HepG2 (cell line): ENCODE results near the gene AGBL1. TPM values are rescaled to one million over a fixed set of nuclear protein-coding genes. Genes with fewer than 3 reads are reported as not detected.

ENCODE experiments used
- ATAC-seq: fragments of 200-7000 bp; cut with Tn5 transposase; 3 replicates; pipeline ENCODE4 v1.9.1; 2020; ENCODE audit warnings: mild to moderate bottlenecking, moderate library complexity
- BruUV-seq: library from RNA; stranded (reverse); fragments of 400-500 nt; replicated peaks from 2 replicates; lab custom pipeline; 2021; lab: Mats Ljungman, UMichigan
- CTCF ChIA-PET: fragments of 300-600 bp; formaldehyde crosslinking; extraction: SDS; loops from one replicate; lab custom pipeline; 2021; ENCODE audit warnings: low total read pairs, inconsistent platforms, low intra/inter-chr PET ratio; lab: Yijun Ruan, JAX
- POLR2A ChIA-PET: fragments of 350-600 bp; sonication (Branson Sonifier 250); formaldehyde crosslinking; loops from one replicate; lab custom pipeline; 2020; ENCODE audit warnings: antibody characterized with exemption, inconsistent platforms; lab: Yijun Ruan, JAX
- DNase-seq: peaks from one replicate; pipeline ENCODE4 v3.0.0-alpha.2; 2015; ENCODE audit warnings: low spot score
- FAIRE-seq: peaks from 3 replicates; lab custom pipeline; 2011; peaks lifted over from hg19 to GRCh38; lab: Jason Lieb, UNC
- H2AFZ ChIP-seq: one replicate; pipeline ENCODE4 v1.6.1; 2011; ENCODE audit warnings: low read length, inconsistent platforms
- H3K27ac ChIP-seq: fragments of 300-600 bp; 3 replicates; pipeline ENCODE4 v1.8.0; 2011; ENCODE audit warnings: mixed run types, mild to moderate bottlenecking, mixed read lengths, low read length, inconsistent platforms; ENCODE audit not compliant: insufficient read depth; ENCODE audit errors: extremely low read length
- H3K27me3 ChIP-seq, 2 experiments: fragments of 200-600 bp in 1 of 2; 2 replicates in 1 of 2; 3 replicates in 1 of 2; pipeline versions ENCODE4 v1.6.0 to v1.8.0; 2011; ENCODE audit warnings: low read length in 2 of 2, mild to moderate bottlenecking in 2 of 2, moderate library complexity in 2 of 2, inconsistent platforms in 1 of 2; ENCODE audit not compliant: insufficient read depth in 2 of 2, control insufficient read depth in 1 of 2
- H3K36me3 ChIP-seq, 2 experiments: fragments of 200-600 bp in 1 of 2; replicated peaks in 1 of 2; 2 replicates in 1 of 2; 3 replicates in 1 of 2; pipeline versions ENCODE4 v1.5.1 to v1.8.0; 2011; ENCODE audit warnings: low read length in 2 of 2, inconsistent platforms in 1 of 2; ENCODE audit not compliant: insufficient read depth in 2 of 2, control insufficient read depth in 1 of 2
- H3K4me1 ChIP-seq: 2 replicates; pipeline ENCODE4 v1.5.1; 2012; ENCODE audit warnings: low read length, inconsistent platforms; ENCODE audit not compliant: insufficient read depth
- H3K4me2 ChIP-seq: 2 replicates; pipeline ENCODE4 v1.6.0; 2011; ENCODE audit warnings: low read depth, low read length, inconsistent platforms
- H3K4me3 ChIP-seq, 3 experiments: fragments of 200-600 bp in 1 of 3; sonication (generic), shearing (Covaris generic) in 1 of 3; replicated peaks in 1 of 3; 2 replicates each; pipeline ENCODE4 v1.5.1; 2011 to 2016; ENCODE audit warnings: low read length in 3 of 3, inconsistent platforms in 2 of 3, low read depth in 2 of 3, mild to moderate bottlenecking in 2 of 3, control low read depth in 1 of 3, mixed read lengths in 1 of 3; ENCODE audit not compliant: insufficient read depth in 1 of 3
- H3K79me2 ChIP-seq: one replicate; pipeline ENCODE4 v1.6.1; 2011; ENCODE audit warnings: low read length, inconsistent platforms; ENCODE audit not compliant: insufficient read depth
- H3K9ac ChIP-seq: 2 replicates; pipeline ENCODE4 v1.6.0; 2011; ENCODE audit warnings: mild to moderate bottlenecking, low read depth, low read length, inconsistent platforms; ENCODE audit not compliant: insufficient read depth
- H3K9me3 ChIP-seq: 2 replicates; pipeline ENCODE4 v1.5.1; 2012; ENCODE audit warnings: mild to moderate bottlenecking, low read length
- H4K20me1 ChIP-seq: 2 replicates; pipeline ENCODE4 v1.6.0; 2011; ENCODE audit warnings: inconsistent platforms, mild to moderate bottlenecking, low read length, moderate library complexity; ENCODE audit not compliant: insufficient read depth
- CREM ChIP-seq, 2 experiments: sonication (generic) in 1 of 2; formaldehyde crosslinking in 1 of 2; IDR thresholded peaks; 2 replicates each; pipeline versions ENCODE4 v1.4.0 to v1.6.1; 2016 to 2020; ENCODE audit warnings: antibody characterized with exemption in 1 of 2, mild to moderate bottlenecking in 1 of 2, missing genetic modification reagents in 1 of 2
- ELK4 ChIP-seq: sonication (generic); formaldehyde crosslinking; IDR thresholded peaks from 2 replicates; pipeline ENCODE4 v1.9.0; 2021; ENCODE audit warnings: missing genetic modification reagents, borderline replicate concordance
- ETS1 ChIP-seq: sonication (generic); formaldehyde crosslinking; IDR thresholded peaks from 2 replicates; pipeline ENCODE4 v1.4.0; 2020; ENCODE audit warnings: missing genetic modification reagents
- FLYWCH1 ChIP-seq: sonication (generic); formaldehyde crosslinking; IDR thresholded peaks from 2 replicates; pipeline ENCODE4 v1.8.1; 2023; ENCODE audit warnings: mild to moderate bottlenecking, missing genetic modification reagents
- MTA1 ChIP-seq: sonication (generic); formaldehyde crosslinking; IDR thresholded peaks from 2 replicates; pipeline ENCODE4 v1.4.0; 2020; ENCODE audit warnings: missing genetic modification reagents, mild to moderate bottlenecking, borderline replicate concordance
- NR1H2 ChIP-seq: sonication (generic); formaldehyde crosslinking; IDR thresholded peaks from 2 replicates; pipeline ENCODE4 v1.8.1; 2022; ENCODE audit warnings: low read depth, missing genetic modification reagents, borderline replicate concordance
- NR2F2 ChIP-seq: IDR thresholded peaks from 2 replicates; pipeline ENCODE4 v1.6.1; 2012; ENCODE audit warnings: low read depth, inconsistent platforms, borderline replicate concordance
- RBFOX2 ChIP-seq: fragments of 200-400 bp; formaldehyde crosslinking; IDR thresholded peaks from 2 replicates; pipeline ENCODE4 v1.6.1; 2017; ENCODE audit warnings: low read depth, mild to moderate bottlenecking, low read length
- REPIN1 ChIP-seq: sonication (generic); formaldehyde crosslinking; IDR thresholded peaks from 2 replicates; pipeline ENCODE4 v1.8.0; 2022; ENCODE audit warnings: missing genetic modification reagents, low read depth, mild to moderate bottlenecking, borderline replicate concordance
- SMC3 ChIP-seq: IDR thresholded peaks from 2 replicates; pipeline ENCODE4 v1.6.1; 2011; ENCODE audit warnings: low read length, improper control_type of control experiment
- SP5 ChIP-seq: IDR thresholded peaks from 2 replicates; pipeline ENCODE4 v1.6.1; 2016; ENCODE audit warnings: low read depth, borderline replicate concordance
- SRSF9 ChIP-seq: fragments of 200-400 bp; formaldehyde crosslinking; IDR thresholded peaks from 2 replicates; pipeline ENCODE4 v1.6.1; 2018; ENCODE audit warnings: borderline replicate concordance, mild to moderate bottlenecking, low read depth, low read length; ENCODE audit not compliant: insufficient read depth, poor library complexity, severe bottlenecking
- TBP ChIP-seq: sonication (generic); formaldehyde crosslinking; IDR thresholded peaks from 2 replicates; pipeline ENCODE4 v1.5.0; 2020; ENCODE audit warnings: missing genetic modification reagents
- TFE3 ChIP-seq: IDR thresholded peaks from 2 replicates; pipeline ENCODE4 v1.6.1; 2016
- ZFYVE20 ChIP-seq: sonication (generic); formaldehyde crosslinking; IDR thresholded peaks from 2 replicates; pipeline ENCODE4 v1.8.0; 2023; ENCODE audit warnings: low read depth, mild to moderate bottlenecking, moderate library complexity, missing genetic modification reagents, borderline replicate concordance
- ZMAT5 ChIP-seq: sonication (generic); formaldehyde crosslinking; IDR thresholded peaks from 2 replicates; pipeline ENCODE4 v1.5.0; 2020; ENCODE audit warnings: mild to moderate bottlenecking, low read depth, missing genetic modification reagents, borderline replicate concordance
- WGBS: methylation state at CpG from one replicate; pipeline ENCODE4 v1.1.6; 2017; ENCODE audit warnings: low lambda C conversion rate; 5-methylcytosine and 5-hydroxymethylcytosine counted together
- in situ Hi-C: cut with HindIII; loops from 2 replicates; pipeline ENCODE4 v1.10.0; 2017; ENCODE audit warnings: low pct_unique_long_range_greater_than_20kb; ENCODE audit not compliant: extremely low pct_ligation_motif_present
- intact Hi-C: fragments of 100-400 bp; cut with micrococcal nuclease; formaldehyde crosslinking; loops from one replicate; pipeline ENCODE4 v1.10.0; 2022; ENCODE audit not compliant: unreplicated experiment
- polyA plus RNA-seq, 8 experiments: library from polyadenylated mRNA; depleted of rRNA in 3 of 8; stranded (reverse) in 7 of 8; unstranded in 1 of 8; fragments of >200 nt; fragmentation: Illumina TruSeq in 4 of 8; extraction: Trizol in 4 of 8; gene quantifications; 2 replicates each; pipeline versions ENCODE4 v1.2.1 to v1.2.3, GENCODE V29; 2011 to 2016; ENCODE audit warnings: low read depth in 4 of 8, missing spikeins in 1 of 8, mixed read lengths in 1 of 8; ENCODE audit not compliant: insufficient read depth in 1 of 8
- total RNA-seq, 5 experiments: library from RNA; depleted of rRNA; stranded (reverse); fragments of >200 nt; fragmentation: Illumina TruSeq; extraction: Trizol; gene quantifications; 2 replicates each; pipeline ENCODE4 v1.2.3, GENCODE V29; 2016; ENCODE audit warnings: low read depth in 1 of 5
- TF ChIP-seq, protein P1 (sequence below): sonication (generic); formaldehyde crosslinking; IDR thresholded peaks from 2 replicates; pipeline ENCODE4 v1.8.1; 2023; ENCODE audit warnings: mild to moderate bottlenecking, missing genetic modification reagents

The AGBL1 gene
- total and polyA plus RNA-seq, 2 of the 13 experiments (the other 11 are each of a cell fraction or from before 2014, with no cell fraction given), result 0.01 TPM; not detected in 1

DNA sequence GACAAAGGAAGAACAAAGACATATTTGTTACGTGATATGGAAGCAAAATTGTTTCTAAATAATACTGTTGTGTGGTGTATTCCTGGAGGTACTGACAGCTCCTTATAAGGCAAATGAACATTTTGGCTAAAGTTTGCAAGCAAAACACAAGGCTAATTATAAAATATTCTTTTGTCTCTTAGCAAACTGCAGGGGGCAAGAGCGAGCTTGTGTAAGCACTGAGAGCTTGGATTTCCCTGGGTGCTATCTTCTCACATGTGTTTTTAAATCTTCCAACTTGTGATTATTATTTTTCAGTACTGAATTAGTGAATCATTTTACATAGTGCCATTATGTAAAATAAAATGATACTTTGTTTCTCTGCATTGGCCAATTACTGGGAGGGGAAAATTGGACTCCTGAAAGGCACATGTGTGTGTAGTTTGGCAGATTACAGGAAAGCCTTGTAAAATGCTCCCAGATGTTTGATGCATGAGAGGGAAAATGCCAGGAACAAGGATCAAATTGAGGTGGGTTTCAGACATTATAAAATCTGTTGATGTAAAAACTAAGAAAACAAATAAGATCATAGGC, 611.5 kb downstream of the AGBL1 start:
- no peak for FAIRE-seq
- no peak overlapping the region for H3K27ac ChIP-seq
- no peak overlapping the region for H2AFZ ChIP-seq
- H3K9me3 ChIP-seq, result peaks cover 75% of the 10 kb centered on the region
- intact Hi-C loops (no loop called here), in situ Hi-C loops (no loop called here)
- no peaks in the 10 kb centered on the region for H4K20me1 ChIP-seq
- H3K4me3 ChIP-seq, result no peak overlapping the region
- H3K4me1 ChIP-seq, result no peaks in the 10 kb centered on the region
- 0% methylated on average over 2 of the region's 2 CpGs for WGBS
- DNase-seq, result no peak
- no peaks in the 10 kb centered on the region; a peak in 1 of 5 replicates for H3K27me3 ChIP-seq
- H3K36me3 ChIP-seq, result no peaks in the 10 kb centered on the region
- ChIA-PET CTCF (no interaction called here), POLR2A (no interaction called here)
- ATAC-seq, result no peak
- no peak overlapping the region for H3K9ac ChIP-seq
- no TSS peak for BruUV-seq
- H3K79me2 ChIP-seq, result no peaks in the 10 kb centered on the region
- H3K4me2 ChIP-seq, result no peak overlapping the region
- TF ChIP-seq, protein P1, sequence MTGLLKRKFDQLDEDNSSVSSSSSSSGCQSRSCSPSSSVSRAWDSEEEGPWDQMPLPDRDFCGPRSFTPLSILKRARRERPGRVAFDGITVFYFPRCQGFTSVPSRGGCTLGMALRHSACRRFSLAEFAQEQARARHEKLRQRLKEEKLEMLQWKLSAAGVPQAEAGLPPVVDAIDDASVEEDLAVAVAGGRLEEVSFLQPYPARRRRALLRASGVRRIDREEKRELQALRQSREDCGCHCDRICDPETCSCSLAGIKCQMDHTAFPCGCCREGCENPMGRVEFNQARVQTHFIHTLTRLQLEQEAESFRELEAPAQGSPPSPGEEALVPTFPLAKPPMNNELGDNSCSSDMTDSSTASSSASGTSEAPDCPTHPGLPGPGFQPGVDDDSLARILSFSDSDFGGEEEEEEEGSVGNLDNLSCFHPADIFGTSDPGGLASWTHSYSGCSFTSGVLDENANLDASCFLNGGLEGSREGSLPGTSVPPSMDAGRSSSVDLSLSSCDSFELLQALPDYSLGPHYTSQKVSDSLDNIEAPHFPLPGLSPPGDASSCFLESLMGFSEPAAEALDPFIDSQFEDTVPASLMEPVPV, result no peak
- TF ChIP-seq ZMAT5 (CRISPR knock-in tag) (no peak), MTA1 (CRISPR knock-in tag) (no peak), RBFOX2 (no peak), FLYWCH1 (CRISPR knock-in tag) (no peak), ELK4 (CRISPR knock-in tag) (no peak), SMC3 (no peak), NR1H2 (CRISPR knock-in tag) (no peak), NR2F2 (no peak), CREM (IDR thresholded peaks at IDR 0.05) (no peak), CREM (CRISPR knock-in tag; IDR thresholded peaks at IDR 0.05) (no peak), ZFYVE20 (no peak), REPIN1 (no peak), TBP (CRISPR knock-in tag) (no peak), ETS1 (CRISPR knock-in tag) (no peak), SRSF9 (no peak), TFE3 (CRISPR knock-in tag) (no peak), SP5 (CRISPR knock-in tag) (no peak)
